ENCODE measurements around the gene HIPK2. TPM values are rescaled to one million over a fixed set of nuclear protein-coding genes. Genes with fewer than 3 reads are reported as not detected.

Gene HIPK2
- total and polyA plus RNA-seq, 2 experiments from 2014 or later, result 23.2 to 47.0 TPM

DNA sequence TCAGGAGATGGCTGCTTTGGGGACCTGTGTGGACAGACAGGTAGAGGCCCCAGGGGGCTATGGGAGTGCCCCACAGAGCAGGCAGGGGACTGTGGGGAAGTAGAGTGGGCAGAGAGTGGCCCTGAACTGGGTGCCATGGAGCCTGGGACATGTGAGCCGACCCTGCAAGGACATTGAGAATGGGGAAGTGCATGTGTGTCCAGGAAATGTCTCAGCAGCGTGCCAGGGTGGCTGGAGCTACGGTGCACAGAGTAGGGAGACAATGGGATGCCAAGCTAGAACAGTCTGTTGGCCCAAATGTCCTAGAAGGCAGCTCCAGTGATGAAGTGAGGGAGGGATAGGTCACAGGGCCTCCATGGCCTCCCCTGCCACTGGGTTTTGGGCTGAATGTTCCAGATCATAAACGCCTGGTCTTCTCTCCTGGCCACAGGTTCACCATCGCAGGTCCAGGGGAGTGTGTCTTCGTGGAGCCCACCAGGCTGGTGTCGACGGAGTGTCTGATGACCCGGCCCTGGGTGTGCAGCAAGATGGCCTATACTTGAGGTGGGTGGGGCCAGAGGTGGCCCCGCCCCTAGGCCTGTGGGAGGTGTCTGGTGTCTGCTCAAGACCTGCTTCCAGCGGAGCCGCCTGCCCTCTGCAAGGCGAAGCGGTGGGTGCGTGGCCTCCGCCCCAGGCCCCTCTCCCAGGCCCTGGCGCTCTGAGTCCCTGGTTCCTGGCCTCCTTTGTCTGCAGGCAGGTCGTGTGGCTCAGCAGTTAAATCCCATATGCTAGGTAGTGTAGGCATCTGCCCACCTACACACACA is 233.8 kb downstream of the HIPK2 start:
- Histone ChIP-seq H3K4me1 (ENCODE audit: low read depth) (no peaks in the 10 kb centered on the region), H3K27ac (no peak overlapping the region), H3K36me3 (no peaks in the 10 kb centered on the region), H3K4me3 (no peak overlapping the region), H3K9me3 (ENCODE audit: low read depth) (no peaks in the 10 kb centered on the region), H3K27me3 (no peaks in the 10 kb centered on the region)
- DNase-seq (ENCODE audit: low read depth in 1 of 2, low spot score in 1 of 2), result no peak
- TF ChIP-seq, protein P1, sequence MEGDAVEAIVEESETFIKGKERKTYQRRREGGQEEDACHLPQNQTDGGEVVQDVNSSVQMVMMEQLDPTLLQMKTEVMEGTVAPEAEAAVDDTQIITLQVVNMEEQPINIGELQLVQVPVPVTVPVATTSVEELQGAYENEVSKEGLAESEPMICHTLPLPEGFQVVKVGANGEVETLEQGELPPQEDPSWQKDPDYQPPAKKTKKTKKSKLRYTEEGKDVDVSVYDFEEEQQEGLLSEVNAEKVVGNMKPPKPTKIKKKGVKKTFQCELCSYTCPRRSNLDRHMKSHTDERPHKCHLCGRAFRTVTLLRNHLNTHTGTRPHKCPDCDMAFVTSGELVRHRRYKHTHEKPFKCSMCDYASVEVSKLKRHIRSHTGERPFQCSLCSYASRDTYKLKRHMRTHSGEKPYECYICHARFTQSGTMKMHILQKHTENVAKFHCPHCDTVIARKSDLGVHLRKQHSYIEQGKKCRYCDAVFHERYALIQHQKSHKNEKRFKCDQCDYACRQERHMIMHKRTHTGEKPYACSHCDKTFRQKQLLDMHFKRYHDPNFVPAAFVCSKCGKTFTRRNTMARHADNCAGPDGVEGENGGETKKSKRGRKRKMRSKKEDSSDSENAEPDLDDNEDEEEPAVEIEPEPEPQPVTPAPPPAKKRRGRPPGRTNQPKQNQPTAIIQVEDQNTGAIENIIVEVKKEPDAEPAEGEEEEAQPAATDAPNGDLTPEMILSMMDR (IDR thresholded peaks at IDR 0.05; ENCODE audit: low read depth, low read length), result no peak

DNA sequence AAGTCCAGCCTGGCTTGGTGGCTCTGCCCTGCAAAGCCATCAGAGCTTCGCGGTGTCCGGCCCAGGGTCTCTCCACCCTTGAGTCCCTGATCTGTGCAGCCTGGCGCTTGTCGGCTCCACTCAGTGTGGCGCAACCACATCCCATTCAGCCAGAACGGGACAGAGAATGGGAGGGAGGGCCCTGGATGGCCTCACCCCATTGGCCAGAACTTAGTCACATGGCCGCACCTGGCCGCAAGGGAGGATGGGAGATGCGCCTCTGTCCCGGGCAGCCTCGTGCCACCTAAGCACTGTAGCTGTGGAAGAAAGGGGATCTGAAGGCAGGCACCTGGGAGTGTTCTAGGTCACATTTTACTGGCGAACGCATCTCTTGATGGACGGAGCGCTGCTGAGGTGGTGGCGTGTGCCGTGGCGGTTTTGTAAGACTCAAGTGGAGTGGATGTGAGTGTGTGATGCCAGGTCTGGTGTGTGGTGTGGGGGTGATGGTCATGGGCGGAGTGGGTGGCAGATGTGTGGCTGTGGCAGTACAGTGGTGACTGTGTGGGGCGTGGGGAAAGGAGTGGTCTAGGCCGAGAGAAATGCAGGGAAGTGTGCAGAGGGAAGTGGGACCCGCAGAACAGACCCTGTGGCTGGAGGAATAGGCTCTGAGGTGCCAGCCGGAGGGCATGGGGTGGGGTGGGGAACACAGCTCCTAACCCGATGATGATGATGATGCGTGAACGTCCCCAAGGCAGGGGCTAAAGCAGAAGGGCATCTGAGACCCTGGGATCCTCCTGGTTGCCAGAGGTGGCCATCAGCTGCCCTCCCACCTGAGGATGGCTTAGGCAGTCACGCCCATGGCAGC is 235.3 kb downstream of the HIPK2 start:
- no peak overlapping the region for H3K4me3 ChIP-seq
- TF ChIP-seq, protein P1 (IDR thresholded peaks at IDR 0.05; ENCODE audit: low read depth, low read length), result no peak
- no peak overlapping the region for H3K27ac ChIP-seq
- DNase-seq (ENCODE audit: low read depth in 1 of 2, low spot score in 1 of 2), result no peak
- H3K36me3 ChIP-seq, result no peaks in the 10 kb centered on the region
- H3K9me3 ChIP-seq (ENCODE audit: low read depth), result no peaks in the 10 kb centered on the region
- no peaks in the 10 kb centered on the region for H3K27me3 ChIP-seq
- no peaks in the 10 kb centered on the region for H3K4me1 ChIP-seq (ENCODE audit: low read depth)

DNA sequence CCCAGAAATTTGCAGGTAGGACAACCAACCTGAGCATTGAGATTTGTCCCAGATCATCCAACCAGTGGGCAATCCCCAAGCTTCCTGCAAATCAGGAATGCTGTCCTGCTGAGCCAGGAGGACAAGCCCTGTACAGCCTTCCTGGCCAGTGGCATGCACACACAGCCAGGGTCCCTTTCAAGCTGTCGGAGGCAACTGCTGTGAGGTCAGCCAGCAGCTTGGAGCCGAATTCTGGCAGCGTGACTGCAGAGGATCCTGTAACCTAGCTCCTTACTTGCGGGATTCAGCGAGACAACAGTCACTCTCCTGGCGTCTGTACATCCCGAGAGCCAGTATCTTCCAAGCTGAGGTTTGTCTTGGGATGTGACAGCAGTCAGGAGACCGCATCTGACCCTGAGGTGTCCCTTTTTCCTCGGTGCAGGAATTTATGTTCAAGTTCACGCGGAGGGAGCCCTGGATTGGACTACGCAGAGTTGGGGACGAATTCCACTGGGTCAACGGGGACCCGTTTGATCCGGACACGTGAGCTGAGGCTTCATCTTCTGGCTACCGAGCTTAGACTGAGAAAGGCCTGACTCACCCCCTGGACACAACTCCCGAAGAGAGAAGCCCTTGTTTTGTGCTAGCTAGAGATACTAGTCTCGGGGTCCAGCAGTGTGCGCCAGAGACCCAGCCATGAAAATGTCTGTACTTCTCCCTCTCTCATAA is 236.0 kb downstream of the HIPK2 start:
- H3K9me3 ChIP-seq (ENCODE audit: low read depth), result no peaks in the 10 kb centered on the region
- no peak overlapping the region for H3K4me3 ChIP-seq
- TF ChIP-seq, protein P1 (IDR thresholded peaks at IDR 0.05; ENCODE audit: low read depth, low read length), result no peak
- peak in 1 of 2 donors; percentile 24 for DNase-seq (ENCODE audit: low read depth in 1 of 2, low spot score in 1 of 2)
- H3K27ac ChIP-seq, result no peak overlapping the region
- H3K27me3 ChIP-seq, result no peaks in the 10 kb centered on the region
- no peaks in the 10 kb centered on the region for H3K4me1 ChIP-seq (ENCODE audit: low read depth)
- no peaks in the 10 kb centered on the region for H3K36me3 ChIP-seq

DNA sequence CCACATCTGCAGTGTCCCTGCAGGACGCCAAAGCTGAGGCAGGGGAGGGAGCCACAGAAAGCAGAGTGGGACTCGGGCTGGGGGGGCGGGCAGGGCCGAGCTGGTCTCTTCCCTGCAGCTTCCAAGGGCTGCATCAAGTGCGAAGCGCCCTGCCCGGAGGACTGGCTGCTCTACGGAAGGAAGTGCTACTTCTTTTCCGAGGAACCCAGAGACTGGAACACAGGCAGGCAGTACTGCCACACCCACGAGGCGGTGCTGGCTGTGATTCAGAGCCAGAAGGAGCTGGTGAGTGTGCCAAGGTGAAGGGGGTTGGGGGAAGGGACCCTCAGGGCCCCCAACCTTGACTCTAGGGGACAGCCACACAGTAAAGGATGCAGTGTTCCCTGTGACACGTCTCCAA is 237.6 kb downstream of the HIPK2 start:
- TF ChIP-seq, protein P1 (IDR thresholded peaks at IDR 0.05; ENCODE audit: low read depth, low read length), result no peak
- Histone ChIP-seq H3K4me3 (no peak overlapping the region), H3K9me3 (ENCODE audit: low read depth) (no peaks in the 10 kb centered on the region), H3K36me3 (no peaks in the 10 kb centered on the region), H3K27me3 (no peaks in the 10 kb centered on the region), H3K27ac (no peak overlapping the region), H3K4me1 (ENCODE audit: low read depth) (no peaks in the 10 kb centered on the region)
- DNase-seq (ENCODE audit: low read depth in 1 of 2, low spot score in 1 of 2), result no peak

DNA sequence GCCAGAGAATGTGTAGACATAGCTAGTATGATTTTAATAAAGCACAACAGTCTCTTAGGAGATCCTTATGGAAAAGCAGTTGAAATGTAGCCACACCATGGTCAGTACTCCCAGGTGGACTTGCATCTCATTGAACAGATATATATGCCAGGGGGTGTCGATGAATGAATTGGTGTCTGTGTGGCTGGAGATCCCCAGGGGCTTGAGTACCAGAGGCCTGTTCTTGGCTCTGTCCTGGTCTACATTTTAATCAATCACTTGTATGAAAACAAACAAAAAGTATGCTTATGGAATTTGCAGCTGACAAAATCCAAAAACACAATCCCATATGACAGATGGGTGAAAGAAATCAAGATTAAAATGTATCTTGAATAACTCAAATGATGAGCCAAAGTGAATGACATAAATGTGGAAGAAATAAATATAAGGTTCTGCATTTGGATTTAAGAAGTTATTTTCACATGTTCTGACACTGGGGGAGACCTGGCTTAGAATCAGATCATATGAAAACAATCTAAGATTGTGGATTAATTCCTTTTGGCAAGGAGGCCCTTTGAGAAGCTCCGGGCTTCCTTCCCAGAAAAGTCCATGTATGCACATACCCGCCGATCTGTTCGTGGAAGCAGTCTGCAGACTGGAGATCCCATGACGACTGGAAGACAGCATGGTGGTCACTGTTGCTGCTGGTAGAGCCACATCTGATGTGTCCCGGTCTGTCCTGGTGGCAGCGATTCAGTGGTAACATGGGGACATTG is 238.7 kb downstream of the HIPK2 start:
- no peaks in the 10 kb centered on the region for H3K27me3 ChIP-seq
- TF ChIP-seq, protein P1 (IDR thresholded peaks at IDR 0.05; ENCODE audit: low read depth, low read length), result no peak
- no peaks in the 10 kb centered on the region for H3K4me1 ChIP-seq (ENCODE audit: low read depth)

More for the DNA sequence above, 238.7 kb downstream of the HIPK2 start:
- no peak overlapping the region for H3K4me3 ChIP-seq
- H3K9me3 ChIP-seq (ENCODE audit: low read depth), result no peaks in the 10 kb centered on the region
- no peaks in the 10 kb centered on the region for H3K36me3 ChIP-seq
- H3K27ac ChIP-seq, result no peak overlapping the region
- no peak for DNase-seq (ENCODE audit: low read depth in 1 of 2, low spot score in 1 of 2)
